ENCODE data around the gene RASSF3. TPM values are rescaled to one million over a fixed set of nuclear protein-coding genes. Genes with fewer than 3 reads are reported as not detected.

Gene RASSF3
- total RNA-seq, 1 donor from 2014 or later, result 29.5 TPM

DNA sequence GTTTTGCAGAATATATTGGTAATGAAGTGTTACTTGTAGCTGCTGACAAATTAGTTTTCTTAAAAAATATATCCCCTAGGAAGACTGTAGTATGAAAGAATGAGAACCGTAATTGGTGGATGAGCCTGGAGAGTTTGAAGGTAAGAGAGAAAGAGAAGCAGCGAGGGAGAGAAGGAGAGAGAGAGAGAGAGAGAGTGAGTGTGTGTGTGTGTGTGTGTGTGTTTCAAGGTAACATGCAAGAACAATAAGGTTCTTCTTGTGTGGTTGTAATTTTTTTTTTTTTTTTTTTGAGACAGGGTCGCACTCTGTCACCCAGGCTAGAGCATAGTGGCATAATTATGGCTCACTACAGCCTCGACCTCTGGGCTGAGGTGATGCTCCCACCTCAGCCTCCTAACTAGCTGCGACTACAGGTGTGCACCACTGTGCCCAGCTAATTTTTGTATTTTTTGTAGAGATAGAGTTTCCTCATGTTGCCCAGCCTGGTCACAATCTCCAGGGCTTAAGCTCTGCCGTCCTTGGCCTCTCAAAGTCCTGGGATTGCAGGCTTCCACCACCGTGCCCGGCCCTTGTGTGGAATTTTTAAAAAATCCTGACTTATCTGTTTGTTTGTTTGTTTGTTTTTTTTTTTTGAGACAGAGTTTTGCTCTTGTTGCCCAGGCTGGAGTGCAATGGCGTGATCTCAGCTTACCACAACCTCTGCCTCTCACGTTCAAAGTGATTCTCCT is 73.7 kb downstream of the RASSF3 start:
- intact Hi-C loops (cut with DNase I), result loop anchor here (5.0 to 10.0 kb wide), 2 partner anchors 69 to 122 kb away; partner anchors contain the start of gene RASSF3
- Histone ChIP-seq H3K27ac (no peak overlapping the region), H3K4me3 (no peak overlapping the region), H3K36me3 (peaks cover 0 to 18% of the 10 kb centered on the region in 2 donors), H3K27me3 (no peaks in the 10 kb centered on the region), H3K4me1 (peaks cover 50% of the 10 kb centered on the region), H3K9me3 (no peaks in the 10 kb centered on the region)
- DNase-seq (ENCODE audit: extremely low spot score in 2 of 2), result no peak
- TF ChIP-seq POLR2A (IDR thresholded peaks at IDR 0.05) (no peak), POLR2AphosphoS5 (IDR thresholded peaks at IDR 0.05; ENCODE audit: insufficient read depth in 1 of 2, low read depth in 1 of 2) (no peak)
- TF ChIP-seq, protein P1, sequence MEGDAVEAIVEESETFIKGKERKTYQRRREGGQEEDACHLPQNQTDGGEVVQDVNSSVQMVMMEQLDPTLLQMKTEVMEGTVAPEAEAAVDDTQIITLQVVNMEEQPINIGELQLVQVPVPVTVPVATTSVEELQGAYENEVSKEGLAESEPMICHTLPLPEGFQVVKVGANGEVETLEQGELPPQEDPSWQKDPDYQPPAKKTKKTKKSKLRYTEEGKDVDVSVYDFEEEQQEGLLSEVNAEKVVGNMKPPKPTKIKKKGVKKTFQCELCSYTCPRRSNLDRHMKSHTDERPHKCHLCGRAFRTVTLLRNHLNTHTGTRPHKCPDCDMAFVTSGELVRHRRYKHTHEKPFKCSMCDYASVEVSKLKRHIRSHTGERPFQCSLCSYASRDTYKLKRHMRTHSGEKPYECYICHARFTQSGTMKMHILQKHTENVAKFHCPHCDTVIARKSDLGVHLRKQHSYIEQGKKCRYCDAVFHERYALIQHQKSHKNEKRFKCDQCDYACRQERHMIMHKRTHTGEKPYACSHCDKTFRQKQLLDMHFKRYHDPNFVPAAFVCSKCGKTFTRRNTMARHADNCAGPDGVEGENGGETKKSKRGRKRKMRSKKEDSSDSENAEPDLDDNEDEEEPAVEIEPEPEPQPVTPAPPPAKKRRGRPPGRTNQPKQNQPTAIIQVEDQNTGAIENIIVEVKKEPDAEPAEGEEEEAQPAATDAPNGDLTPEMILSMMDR (IDR thresholded peaks at IDR 0.05), result no peak

GRCh38 chr12:64685050-64685449 is 74.8 kb downstream of the RASSF3 start:
- TF ChIP-seq POLR2AphosphoS5 (IDR thresholded peaks at IDR 0.05; ENCODE audit: insufficient read depth in 1 of 2, low read depth in 1 of 2) (no peak), POLR2A (IDR thresholded peaks at IDR 0.05) (no peak)
- TF ChIP-seq, protein P1 (IDR thresholded peaks at IDR 0.05), result no peak
- DNase-seq (ENCODE audit: extremely low spot score in 2 of 2), result no peak
- H3K27me3 ChIP-seq, result no peaks in the 10 kb centered on the region
- H3K4me1 ChIP-seq, result peaks cover 39% of the 10 kb centered on the region
- H3K4me3 ChIP-seq, result no peak overlapping the region
- H3K36me3 ChIP-seq, result peaks cover 0 to 18% of the 10 kb centered on the region in 2 donors
- intact Hi-C loops (cut with DNase I), result loop anchor here (10.0 kb wide), 1 partner anchor 70 kb away; the partner anchor contains the start of gene RASSF3
- H3K27ac ChIP-seq, result no peak overlapping the region
- H3K9me3 ChIP-seq, result no peaks in the 10 kb centered on the region

GRCh38 chr12:64685605-64686004 is 75.3 kb downstream of the RASSF3 start:
- peaks cover 0 to 18% of the 10 kb centered on the region in 2 donors for H3K36me3 ChIP-seq
- H3K9me3 ChIP-seq, result no peaks in the 10 kb centered on the region
- no peaks in the 10 kb centered on the region for H3K27me3 ChIP-seq
- intact Hi-C loops (cut with DNase I), result loop anchor here (10.0 kb wide), 1 partner anchor 71 kb away; the partner anchor contains the start of gene RASSF3
- no peak overlapping the region for H3K4me3 ChIP-seq
- DNase-seq (ENCODE audit: extremely low spot score in 2 of 2), result no peak
- peaks cover 34% of the 10 kb centered on the region for H3K4me1 ChIP-seq
- H3K27ac ChIP-seq, result no peak overlapping the region
- no peak for TF ChIP-seq POLR2AphosphoS5 (IDR thresholded peaks at IDR 0.05; ENCODE audit: insufficient read depth in 1 of 2, low read depth in 1 of 2)
- TF ChIP-seq, protein P1 (IDR thresholded peaks at IDR 0.05), result no peak

DNA sequence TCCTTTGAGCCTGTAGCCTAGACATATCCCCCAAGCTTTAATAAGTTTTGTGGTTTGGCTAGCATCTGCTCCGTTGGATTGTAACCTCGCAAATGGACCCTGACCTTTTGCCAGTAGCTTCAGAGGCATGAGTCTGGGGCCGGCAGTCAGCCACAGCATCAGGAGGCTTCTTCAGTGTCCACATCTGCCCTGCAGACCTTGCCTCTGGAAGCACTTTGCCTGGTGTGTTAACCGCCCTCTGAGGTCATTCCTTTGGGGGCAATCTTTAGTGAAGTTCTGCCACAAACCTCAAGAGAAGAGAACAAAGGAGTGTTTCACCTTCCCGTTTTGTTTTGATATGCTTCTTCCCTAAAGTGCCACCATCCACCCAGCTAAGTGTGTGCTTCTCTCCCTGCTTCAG is 77.5 kb downstream of the RASSF3 start:
- TF ChIP-seq, protein P1 (IDR thresholded peaks at IDR 0.05), result no peak
- peak in 1 of 2 donors; percentile 32 for TF ChIP-seq POLR2AphosphoS5 (IDR thresholded peaks at IDR 0.05; ENCODE audit: insufficient read depth in 1 of 2, low read depth in 1 of 2)
- no peak overlapping the region for H3K4me3 ChIP-seq

DNA sequence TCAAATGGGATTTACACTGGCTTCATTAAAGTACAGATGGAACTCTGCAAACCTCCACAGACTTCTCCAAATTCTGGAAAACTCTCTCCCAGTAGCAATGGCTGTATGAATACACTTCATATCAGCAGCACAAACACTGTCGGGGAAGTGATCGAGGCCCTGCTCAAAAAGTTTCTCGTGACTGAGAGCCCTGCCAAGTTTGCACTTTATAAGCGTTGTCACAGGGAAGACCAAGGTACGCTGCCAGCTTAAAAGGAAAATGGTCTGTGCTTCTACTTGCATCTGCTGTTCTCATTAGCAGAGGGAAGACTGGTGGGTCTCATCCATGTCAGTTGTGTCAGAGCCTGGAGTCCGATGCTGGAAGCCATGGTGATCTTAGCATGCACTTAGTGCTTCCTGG is 77.9 kb downstream of the RASSF3 start:
- H3K27ac ChIP-seq, result peak overlapping the region; percentile 51
- H3K36me3 ChIP-seq, result peaks cover 0 to 18% of the 10 kb centered on the region in 2 donors
- no peaks in the 10 kb centered on the region for H3K9me3 ChIP-seq
- intact Hi-C loops (cut with DNase I), result loop anchor here (10.0 kb wide), 1 partner anchor 73 kb away; the partner anchor contains the start of gene RASSF3
- peaks cover 17% of the 10 kb centered on the region for H3K4me1 ChIP-seq
- DNase-seq (ENCODE audit: extremely low spot score in 2 of 2), result no peak
- TF ChIP-seq POLR2AphosphoS5 (IDR thresholded peaks at IDR 0.05; ENCODE audit: insufficient read depth in 1 of 2, low read depth in 1 of 2) (no peak), POLR2A (IDR thresholded peaks at IDR 0.05) (no peak)
- TF ChIP-seq, protein P1 (IDR thresholded peaks at IDR 0.05), result no peak
- H3K4me3 ChIP-seq, result no peak overlapping the region
- no peaks in the 10 kb centered on the region for H3K27me3 ChIP-seq

More for the DNA sequence above, 77.5 kb downstream of the RASSF3 start:
- Histone ChIP-seq H3K4me1 (peaks cover 21% of the 10 kb centered on the region), H3K9me3 (no peaks in the 10 kb centered on the region), H3K27ac (peak overlapping the region; percentile 51), H3K36me3 (peaks cover 0 to 18% of the 10 kb centered on the region in 2 donors), H3K27me3 (no peaks in the 10 kb centered on the region)
- intact Hi-C loops (cut with DNase I), result loop anchor here (10.0 kb wide), 1 partner anchor 73 kb away; the partner anchor contains the start of gene RASSF3
- DNase-seq (ENCODE audit: extremely low spot score in 2 of 2), result no peak
